GM18498 (cell line): ENCODE measurements around the gene CD2AP.
"Not testable (repeated sequence)": the region's sequence is repeated elsewhere in the genome, so short reads cannot be mapped to it uniquely, and the experiment has no call there.

Experiments
- ATAC-seq: cut with Tn5 transposase; IDR thresholded peaks from one replicate; pipeline ENCODE4 v1.9.1; 2021; ENCODE audit warnings: mild to moderate bottlenecking, moderate library complexity; ENCODE audit not compliant: unreplicated experiment

Gene CD2AP, protein sequence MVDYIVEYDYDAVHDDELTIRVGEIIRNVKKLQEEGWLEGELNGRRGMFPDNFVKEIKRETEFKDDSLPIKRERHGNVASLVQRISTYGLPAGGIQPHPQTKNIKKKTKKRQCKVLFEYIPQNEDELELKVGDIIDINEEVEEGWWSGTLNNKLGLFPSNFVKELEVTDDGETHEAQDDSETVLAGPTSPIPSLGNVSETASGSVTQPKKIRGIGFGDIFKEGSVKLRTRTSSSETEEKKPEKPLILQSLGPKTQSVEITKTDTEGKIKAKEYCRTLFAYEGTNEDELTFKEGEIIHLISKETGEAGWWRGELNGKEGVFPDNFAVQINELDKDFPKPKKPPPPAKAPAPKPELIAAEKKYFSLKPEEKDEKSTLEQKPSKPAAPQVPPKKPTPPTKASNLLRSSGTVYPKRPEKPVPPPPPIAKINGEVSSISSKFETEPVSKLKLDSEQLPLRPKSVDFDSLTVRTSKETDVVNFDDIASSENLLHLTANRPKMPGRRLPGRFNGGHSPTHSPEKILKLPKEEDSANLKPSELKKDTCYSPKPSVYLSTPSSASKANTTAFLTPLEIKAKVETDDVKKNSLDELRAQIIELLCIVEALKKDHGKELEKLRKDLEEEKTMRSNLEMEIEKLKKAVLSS

GRCh38 chr6:47477497-47478232, at the start of gene CD2AP:
TSS of gene CD2AP (plus strand) at chr6:47477789. CDS start at chr6:47478245, 456 bp downstream.
- peak; percentile 86 for ATAC-seq

GRCh38 chr6:47428288-47428687, 49.3 kb upstream of the CD2AP start:
- no peak for ATAC-seq

GRCh38 chr6:47428746-47429664, 48.6 kb upstream of the CD2AP start:
- no peak for ATAC-seq

DNA sequence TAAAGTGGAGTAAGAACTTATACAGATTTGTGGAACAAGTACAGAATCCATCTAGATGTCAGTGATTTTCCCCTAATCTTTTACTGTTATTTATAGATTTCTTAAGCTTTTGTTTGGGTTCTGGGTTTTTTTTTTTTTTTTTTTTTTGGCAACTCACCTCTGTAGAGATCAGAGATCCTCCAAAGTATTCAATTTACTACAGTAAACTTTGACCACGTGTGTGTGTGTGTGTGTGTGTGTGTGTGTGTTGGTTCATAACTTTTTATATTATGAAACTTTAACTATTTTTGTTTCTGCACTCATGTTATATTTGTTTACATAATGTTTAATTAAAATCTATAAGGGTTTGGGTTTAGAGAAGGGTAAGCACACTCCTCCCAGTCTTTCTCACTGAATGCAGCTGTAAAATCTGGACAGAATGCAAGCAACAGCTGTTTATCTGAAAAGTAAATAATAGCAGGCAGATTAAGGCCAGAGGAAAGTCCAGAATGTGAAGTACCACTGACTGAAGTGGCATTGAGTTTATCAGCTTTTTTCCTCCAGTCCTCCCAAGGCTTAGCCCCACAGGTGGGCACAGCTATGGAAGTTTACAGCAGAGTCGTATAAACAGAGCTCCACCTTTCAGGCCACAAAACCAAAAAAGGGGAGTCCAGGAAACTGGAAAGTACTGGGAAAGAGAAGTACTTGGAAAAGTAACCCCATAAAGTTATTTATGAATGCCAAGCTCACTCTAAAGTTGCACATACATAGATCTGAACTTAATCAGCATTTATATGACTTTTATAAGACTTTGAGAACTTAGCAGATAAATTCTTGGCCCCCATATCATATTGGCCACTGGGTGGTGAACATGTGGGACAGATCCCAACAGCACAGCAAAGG, 43.0 kb upstream of the CD2AP start:
- ATAC-seq = no peak

DNA sequence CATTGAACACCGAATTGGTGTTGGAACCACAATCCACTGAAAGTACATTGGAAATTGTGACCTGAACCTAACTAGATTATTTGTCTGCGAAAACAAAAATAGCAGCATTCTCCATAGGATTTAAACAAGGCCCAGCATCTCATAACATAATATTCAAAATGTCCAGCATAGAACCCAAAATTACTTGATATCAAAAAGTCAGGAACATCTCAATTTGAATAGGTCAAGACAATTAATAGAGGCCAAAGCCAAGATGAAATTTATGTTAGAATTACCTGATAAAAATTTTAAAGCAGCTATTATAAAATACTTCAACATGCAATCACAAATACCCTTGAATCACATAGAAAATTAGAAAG, 42.4 kb upstream of the CD2AP start:
- no peak for ATAC-seq

- peak; percentile 56 for ATAC-seq
Observed at GRCh38 chr6:47437592-47437991, 40.0 kb upstream of the CD2AP start.

GRCh38 chr6:47438481-47439347, 38.9 kb upstream of the CD2AP start:
- ATAC-seq = peak; percentile 76

GRCh38 chr6:47439348-47439668, 38.3 kb upstream of the CD2AP start:
- no peak for ATAC-seq

GRCh38 chr6:47440719-47441118, 36.9 kb upstream of the CD2AP start:
- peak; percentile 79 for ATAC-seq

DNA sequence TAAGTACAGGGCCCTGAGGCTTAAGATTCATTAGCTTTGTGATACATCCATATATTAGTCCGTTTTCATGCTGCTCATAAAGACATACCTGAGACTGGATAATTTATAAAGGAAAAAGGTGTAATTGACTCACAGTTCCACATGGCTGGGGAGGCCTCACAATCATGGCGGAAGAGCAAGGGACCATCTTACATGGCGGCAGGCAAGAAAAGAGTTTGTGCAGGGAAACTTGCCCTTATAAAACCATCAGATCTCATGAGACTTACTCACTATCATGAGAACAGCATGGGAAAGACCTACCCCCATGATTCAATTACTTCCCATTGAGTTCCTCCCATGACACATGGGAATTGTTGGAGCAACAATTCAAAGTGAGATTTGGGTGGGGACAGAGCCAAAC, 32.6 kb upstream of the CD2AP start:
- ATAC-seq = not testable (repeated sequence)

DNA sequence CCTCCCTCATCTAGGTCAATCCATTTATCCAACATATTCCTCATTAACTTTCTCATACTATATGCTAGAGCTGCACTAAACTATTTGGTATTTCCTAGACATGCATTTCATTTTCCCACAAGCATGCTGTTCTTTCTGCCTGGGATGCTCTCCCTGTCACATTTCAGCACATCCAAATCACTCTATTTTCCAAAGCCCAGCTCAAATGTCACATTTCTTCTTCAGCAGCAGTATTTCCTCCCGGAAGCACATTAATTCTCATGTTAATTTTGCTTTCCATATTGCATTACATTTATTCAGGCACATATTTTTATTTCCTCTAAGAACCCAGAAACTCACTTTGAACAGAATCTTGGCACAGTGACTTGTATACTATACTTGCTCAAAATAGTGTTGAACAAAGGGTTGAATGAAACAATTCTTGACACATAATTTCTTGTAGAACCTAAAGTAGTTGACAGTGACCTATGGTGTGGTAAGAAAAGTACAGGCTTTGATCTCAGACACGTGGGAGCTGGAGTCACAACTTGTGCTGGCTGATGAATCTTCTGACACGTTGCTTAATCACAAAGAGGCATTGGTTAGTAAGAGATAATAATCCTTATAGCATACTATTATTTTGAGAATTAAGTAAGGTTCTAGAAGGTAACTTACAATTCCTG, 30.8 kb upstream of the CD2AP start:
- ATAC-seq = no peak

DNA sequence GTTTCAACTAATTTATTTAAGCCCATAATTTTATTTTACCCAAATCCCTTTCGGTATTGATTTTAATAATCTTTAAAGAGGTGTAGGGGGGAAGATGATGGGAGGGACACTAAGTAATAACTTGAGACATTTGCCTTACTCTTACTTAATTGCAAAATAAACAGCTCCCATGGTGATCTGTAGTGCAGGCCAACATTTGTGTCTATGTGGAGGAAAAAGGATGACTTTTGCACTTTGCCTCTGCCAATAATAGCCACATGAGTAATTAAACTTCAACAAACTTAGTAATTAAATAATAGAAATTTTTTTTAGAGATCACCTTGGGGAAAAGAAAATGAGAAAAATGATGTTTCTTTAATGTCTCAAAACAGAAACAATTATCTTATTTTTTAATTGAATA, 29.9 kb upstream of the CD2AP start:
- ATAC-seq = no peak

GRCh38 chr6:47451162-47451561, 26.4 kb upstream of the CD2AP start:
- ATAC-seq = no peak

GRCh38 chr6:47452899-47453298, 24.7 kb upstream of the CD2AP start:
- no peak for ATAC-seq

- no peak for ATAC-seq
Observed at GRCh38 chr6:47453372-47453936, 24.1 kb upstream of the CD2AP start.

DNA sequence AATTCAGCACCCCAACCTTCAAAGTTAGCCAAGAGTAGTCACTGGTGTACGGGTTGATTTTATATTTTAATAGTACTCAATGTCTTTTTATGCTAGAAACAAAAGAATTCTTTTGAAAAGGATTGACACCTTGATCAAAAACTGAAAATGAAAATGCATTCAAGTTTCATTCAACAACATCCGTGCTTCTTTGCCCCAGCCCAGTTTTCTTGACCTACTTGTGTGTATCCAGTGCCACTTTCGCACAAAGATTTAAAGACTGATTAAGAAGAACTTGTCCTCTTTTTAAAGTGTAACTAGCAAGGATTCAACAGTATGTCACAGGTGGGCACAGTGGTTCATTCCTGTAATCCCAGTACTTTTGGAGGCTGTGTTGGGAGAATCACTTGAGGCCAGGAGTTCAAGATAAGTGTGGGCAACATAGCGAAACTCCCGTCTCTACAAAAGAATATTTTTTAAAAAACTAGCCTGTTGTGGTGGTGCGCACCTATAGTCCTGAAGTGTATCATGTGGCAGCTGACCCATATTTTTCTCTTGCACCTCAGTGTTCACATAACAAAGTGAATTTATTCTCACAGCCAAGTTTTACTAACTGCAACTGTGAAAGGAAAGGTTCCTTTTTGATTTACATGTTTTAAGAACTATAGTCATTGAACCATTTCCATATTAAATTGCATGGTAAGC, 22.7 kb upstream of the CD2AP start:
- no peak for ATAC-seq

- ATAC-seq = peak; percentile 82
Observed at GRCh38 chr6:47455533-47456209, 21.9 kb upstream of the CD2AP start.
